PC-3 (cell line): Measurements from ENCODE around the gene IL4. TPM values are rescaled to one million over a fixed set of nuclear protein-coding genes. Genes with fewer than 3 reads are reported as not detected.

Experiments used
- ATAC-seq: fragments of 200-7000 bp; cut with Tn5 transposase; 2 replicates; pipeline ENCODE4 v1.9.1; 2020; ENCODE audit warnings: mild to moderate bottlenecking, moderate library complexity
- BruUV-seq: library from RNA; stranded (reverse); fragments of 400-500 nt; replicated peaks from 2 replicates; lab custom pipeline; 2021; lab: Mats Ljungman, UMichigan
- CTCF ChIA-PET: fragments of 300-600 bp; sonication (Branson Sonifier 250); formaldehyde crosslinking; loops from one replicate; lab custom pipeline; 2022; ENCODE audit warnings: antibody characterized with exemption; lab: Charles Lee
- POLR2A ChIA-PET: fragments of 300-600 bp; sonication (Branson Sonifier 250); formaldehyde crosslinking; loops from one replicate; lab custom pipeline; 2022; ENCODE audit warnings: antibody characterized with exemption; ENCODE audit not compliant: unreplicated experiment; lab: Charles Lee
- DNase-seq: peaks from one replicate; pipeline ENCODE4 v3.0.0-alpha.2; 2015
- H2AFZ ChIP-seq: fragments of 300-600 bp; sonication (generic); 2 replicates; pipeline ENCODE4 v1.6.0; 2016; ENCODE audit warnings: antibody characterized with exemption, low read length
- H3F3A ChIP-seq: fragments of 300-600 bp; sonication (generic); one replicate; pipeline ENCODE4 v1.6.0; 2017; ENCODE audit warnings: antibody characterized with exemption, low read length, control low read depth, mild to moderate bottlenecking; ENCODE audit not compliant: unreplicated experiment
- H3K27ac ChIP-seq: fragments of 300-600 bp; sonication (generic); 2 replicates; pipeline ENCODE4 v1.5.1; 2016; ENCODE audit warnings: mild to moderate bottlenecking, low read length
- H3K27me3 ChIP-seq: fragments of 300-600 bp; sonication (generic); 2 replicates; pipeline ENCODE4 v1.6.1; 2016; ENCODE audit warnings: low read length, mixed read lengths
- H3K36me3 ChIP-seq: fragments of 300-600 bp; sonication (generic); 2 replicates; pipeline ENCODE4 v1.6.1; 2016; ENCODE audit warnings: low read depth, mixed run types, low read length, mixed read lengths
- H3K4me1 ChIP-seq: fragments of 300-600 bp; sonication (generic); 2 replicates; pipeline ENCODE4 v1.5.1; 2016; ENCODE audit warnings: low read length; ENCODE audit not compliant: insufficient read depth
- H3K4me2 ChIP-seq: fragments of 300-600 bp; sonication (generic); 2 replicates; pipeline ENCODE4 v1.6.0; 2016; ENCODE audit warnings: low read length
- H3K4me3 ChIP-seq: fragments of 300-600 bp; sonication (generic); 2 replicates; pipeline ENCODE4 v1.5.1; 2016; ENCODE audit warnings: mild to moderate bottlenecking, low read length, mixed read lengths
- H3K79me2 ChIP-seq: fragments of 300-600 bp; sonication (generic); 2 replicates; pipeline ENCODE4 v1.6.1; 2017; ENCODE audit warnings: low read length, mixed read lengths
- H3K9ac ChIP-seq: fragments of 300-600 bp; sonication (generic); 2 replicates; pipeline ENCODE4 v1.6.0; 2016; ENCODE audit warnings: mild to moderate bottlenecking, low read length
- H3K9me2 ChIP-seq: fragments of 300-600 bp; sonication (generic); replicated peaks from 2 replicates; pipeline ENCODE4 v1.6.1; 2016; ENCODE audit warnings: mixed run types, low read length, mixed read lengths
- H3K9me3 ChIP-seq: fragments of 300-600 bp; sonication (generic); 2 replicates; pipeline ENCODE4 v1.6.1; 2016; ENCODE audit warnings: low read length, mixed read lengths
- H4K20me1 ChIP-seq: fragments of 300-600 bp; sonication (generic); 2 replicates; pipeline ENCODE4 v1.6.1; 2016; ENCODE audit warnings: low read length, mixed read lengths
- CTCF ChIP-seq: fragments of 300-600 bp; sonication (generic); conservative IDR thresholded peaks from 2 replicates; pipeline ENCODE4 v1.5.1; 2017; ENCODE audit warnings: antibody characterized with exemption, low read depth, mild to moderate bottlenecking, low read length
- EZH2 ChIP-seq: fragments of 300-600 bp; sonication (generic); IDR thresholded peaks from one replicate; pipeline ENCODE4 v1.6.1; 2017; ENCODE audit warnings: antibody characterized with exemption, mild to moderate bottlenecking, low read length; ENCODE audit not compliant: unreplicated experiment
- EZH2phosphoT487 ChIP-seq: fragments of 300-600 bp; sonication (generic); IDR thresholded peaks from 2 replicates; pipeline ENCODE4 v1.6.1; 2018; ENCODE audit warnings: mild to moderate bottlenecking, antibody characterized with exemption, low read length, borderline replicate concordance
- intact Hi-C: fragments of 100-400 bp; cut with micrococcal nuclease; formaldehyde crosslinking; loops from 2 replicates; pipeline ENCODE4 v1.9.0; 2023
- total RNA-seq: library from RNA; depleted of rRNA; stranded (reverse); fragments of >200 nt; gene quantifications from 2 replicates; pipeline ENCODE4 v1.2.3, GENCODE V29; 2014

IL4 gene
- total RNA-seq, 1 experiment from 2014 or later = not detected

- Histone ChIP-seq H3K9me3 (no peaks in the 10 kb centered on the region), H3K27me3 (no peaks in the 10 kb centered on the region), H3K36me3 (no peaks in the 10 kb centered on the region), H3F3A (no peaks in the 10 kb centered on the region), H3K79me2 (no peaks in the 10 kb centered on the region), H3K4me1 (no peaks in the 10 kb centered on the region), H2AFZ (no peak overlapping the region), H3K27ac (no peak overlapping the region), H3K4me2 (no peak overlapping the region), H4K20me1 (no peaks in the 10 kb centered on the region), H3K9me2 (no peaks in the 10 kb centered on the region), H3K9ac (no peak overlapping the region), H3K4me3 (no peak overlapping the region)
- POLR2A ChIA-PET = no interaction called here
- TF ChIP-seq CTCF = no peak
- TF ChIP-seq EZH2 = no peak
- no peak for TF ChIP-seq EZH2phosphoT487
- CTCF ChIA-PET = no interaction called here
- ATAC-seq (no peak), DNase-seq (no peak)
- no TSS peak for BruUV-seq
- intact Hi-C loops = no loop called here
Measured at GRCh38 chr5:132658381-132659302, 15.1 kb upstream of the IL4 start.

GRCh38 chr5:132659598-132660493, 13.9 kb upstream of the IL4 start:
- intact Hi-C loops = no loop called here
- BruUV-seq = no TSS peak

More at GRCh38 chr5:132659598-132660493, 13.9 kb upstream of the IL4 start:
- no peaks in the 10 kb centered on the region for H3K9me2 ChIP-seq
- H3K27ac ChIP-seq = no peak overlapping the region
- no peaks in the 10 kb centered on the region for H4K20me1 ChIP-seq
- H3K9me3 ChIP-seq = no peaks in the 10 kb centered on the region
- H3K4me1 ChIP-seq = no peaks in the 10 kb centered on the region
- no peaks in the 10 kb centered on the region for H3F3A ChIP-seq
- ChIA-PET POLR2A (no interaction called here), CTCF (interaction anchor here (0.8 kb wide), 1 partner anchor 308 kb away, joined by 4 read pairs; no protein-coding TSS in a partner anchor)
- no peak overlapping the region for H3K9ac ChIP-seq
- ATAC-seq (no peak), DNase-seq (no peak)
- H2AFZ ChIP-seq = no peak overlapping the region
- no peaks in the 10 kb centered on the region for H3K27me3 ChIP-seq
- H3K36me3 ChIP-seq = no peaks in the 10 kb centered on the region
- no peaks in the 10 kb centered on the region for H3K79me2 ChIP-seq
- no peak overlapping the region for H3K4me2 ChIP-seq
- H3K4me3 ChIP-seq = no peak overlapping the region
- no peak for TF ChIP-seq EZH2
- no peak for TF ChIP-seq EZH2phosphoT487
- TF ChIP-seq CTCF = no peak
